PFSK-1 (cell line): ENCODE results near the gene TIMM23.

ENCODE experiments used
- POLR2AphosphoS5 ChIP-seq: IDR thresholded peaks from 2 replicates; pipeline ENCODE4 v1.6.1; 2012; ENCODE audit warnings: low read depth, mild to moderate bottlenecking, control low read depth, low read length, moderate library complexity
- SIN3A ChIP-seq: IDR thresholded peaks from 2 replicates; pipeline ENCODE4 v1.6.1; 2012; ENCODE audit warnings: mild to moderate bottlenecking, low read length, moderate library complexity, borderline replicate concordance; ENCODE audit not compliant: insufficient read depth
- TF ChIP-seq, protein P1 (sequence below), 2 experiments: IDR thresholded peaks; 2 replicates each; pipeline versions ENCODE4 v1.6.1 to v1.8.0; 2011 to 2012; ENCODE audit warnings: low read depth in 2 of 2, low read length in 2 of 2, control low read depth in 1 of 2, inconsistent platforms in 1 of 2, mild to moderate bottlenecking in 1 of 2, moderate library complexity in 1 of 2; ENCODE audit not compliant: insufficient read depth in 1 of 2

DNA sequence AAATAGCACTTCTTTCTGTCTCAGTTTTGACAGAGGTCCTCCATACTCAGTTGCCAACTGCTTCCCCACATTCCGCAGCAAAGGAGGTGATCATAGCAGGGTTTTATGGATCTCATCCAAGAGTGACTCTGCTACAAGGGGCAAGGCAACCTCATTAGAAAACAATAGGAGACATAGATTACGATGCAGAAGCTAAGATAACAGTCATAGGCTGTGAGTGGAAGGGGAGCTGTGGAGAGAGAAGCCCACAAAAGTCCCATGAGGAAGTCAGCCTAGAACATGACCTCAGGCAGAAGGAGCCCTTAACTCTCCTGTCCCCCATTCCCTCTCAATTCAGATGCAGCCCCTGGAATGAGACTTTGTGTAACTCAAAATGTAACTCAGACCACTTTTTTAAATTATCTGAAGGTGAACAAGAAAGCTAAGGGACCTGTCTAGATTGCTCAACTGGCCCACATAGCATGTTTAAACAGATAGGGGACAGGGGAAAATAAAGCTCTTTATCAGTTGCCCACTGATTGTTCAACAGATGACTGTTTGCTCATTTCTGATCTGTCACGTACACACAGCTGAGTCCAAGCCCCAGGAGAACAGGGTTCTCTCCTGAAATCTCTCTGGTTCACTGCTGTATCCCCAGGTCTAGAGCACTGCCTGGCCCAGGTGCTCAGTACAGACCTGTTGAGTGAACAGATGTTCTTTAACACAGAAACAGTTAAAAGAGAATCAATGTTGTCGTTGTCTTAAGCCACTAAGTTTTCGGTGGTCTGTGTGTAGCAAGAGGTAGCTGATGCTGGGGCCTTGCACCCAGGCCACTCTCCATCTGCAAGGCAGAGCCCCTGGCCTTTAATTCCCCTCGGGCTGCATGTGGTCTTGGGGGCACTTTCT, 59.6 kb downstream of the TIMM23 start:
- TF ChIP-seq SIN3A (no peak), POLR2AphosphoS5 (no peak)
- TF ChIP-seq, protein P1, sequence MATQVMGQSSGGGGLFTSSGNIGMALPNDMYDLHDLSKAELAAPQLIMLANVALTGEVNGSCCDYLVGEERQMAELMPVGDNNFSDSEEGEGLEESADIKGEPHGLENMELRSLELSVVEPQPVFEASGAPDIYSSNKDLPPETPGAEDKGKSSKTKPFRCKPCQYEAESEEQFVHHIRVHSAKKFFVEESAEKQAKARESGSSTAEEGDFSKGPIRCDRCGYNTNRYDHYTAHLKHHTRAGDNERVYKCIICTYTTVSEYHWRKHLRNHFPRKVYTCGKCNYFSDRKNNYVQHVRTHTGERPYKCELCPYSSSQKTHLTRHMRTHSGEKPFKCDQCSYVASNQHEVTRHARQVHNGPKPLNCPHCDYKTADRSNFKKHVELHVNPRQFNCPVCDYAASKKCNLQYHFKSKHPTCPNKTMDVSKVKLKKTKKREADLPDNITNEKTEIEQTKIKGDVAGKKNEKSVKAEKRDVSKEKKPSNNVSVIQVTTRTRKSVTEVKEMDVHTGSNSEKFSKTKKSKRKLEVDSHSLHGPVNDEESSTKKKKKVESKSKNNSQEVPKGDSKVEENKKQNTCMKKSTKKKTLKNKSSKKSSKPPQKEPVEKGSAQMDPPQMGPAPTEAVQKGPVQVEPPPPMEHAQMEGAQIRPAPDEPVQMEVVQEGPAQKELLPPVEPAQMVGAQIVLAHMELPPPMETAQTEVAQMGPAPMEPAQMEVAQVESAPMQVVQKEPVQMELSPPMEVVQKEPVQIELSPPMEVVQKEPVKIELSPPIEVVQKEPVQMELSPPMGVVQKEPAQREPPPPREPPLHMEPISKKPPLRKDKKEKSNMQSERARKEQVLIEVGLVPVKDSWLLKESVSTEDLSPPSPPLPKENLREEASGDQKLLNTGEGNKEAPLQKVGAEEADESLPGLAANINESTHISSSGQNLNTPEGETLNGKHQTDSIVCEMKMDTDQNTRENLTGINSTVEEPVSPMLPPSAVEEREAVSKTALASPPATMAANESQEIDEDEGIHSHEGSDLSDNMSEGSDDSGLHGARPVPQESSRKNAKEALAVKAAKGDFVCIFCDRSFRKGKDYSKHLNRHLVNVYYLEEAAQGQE (IDR thresholded peaks at IDR 0.05; ENCODE audit: insufficient read depth in 1 of 2, low read depth in 2 of 2, low read length in 2 of 2): no peak
